AG10803 (cell line): ENCODE data around the gene PTPN12.

Source experiments
- DNase-seq: peaks from one replicate; pipeline ENCODE4 v3.0.0; 2010; ENCODE audit warnings: low read depth
- H3K4me3 ChIP-seq: 2 replicates; pipeline ENCODE4 v1.5.1; 2011; ENCODE audit warnings: mild to moderate bottlenecking, low read length, control low read depth
- CTCF ChIP-seq: conservative IDR thresholded peaks from 2 replicates; pipeline ENCODE4 v1.5.1; 2011; ENCODE audit warnings: mild to moderate bottlenecking, low read length, control low read depth, inconsistent platforms

PTPN12 gene

GRCh38 chr7:77655836-77656455 lies 118.9 kb downstream of the PTPN12 start:
- no peak for DNase-seq
- TF ChIP-seq CTCF: no peak

GRCh38 chr7:77657427-77658224 lies 120.5 kb downstream of the PTPN12 start:
- TF ChIP-seq CTCF: peak; percentile 49

More at GRCh38 chr7:77655836-77656455, 118.9 kb downstream of the PTPN12 start:
- no peak overlapping the region for H3K4me3 ChIP-seq

GRCh38 chr7:77658928-77659327 lies 121.8 kb downstream of the PTPN12 start:
- no peak for TF ChIP-seq CTCF
- DNase-seq: no peak
- H3K4me3 ChIP-seq: no peak overlapping the region

More at GRCh38 chr7:77657427-77658224, 120.5 kb downstream of the PTPN12 start:
- no peak overlapping the region for H3K4me3 ChIP-seq
- DNase-seq: peak; percentile 42

- no peak overlapping the region for H3K4me3 ChIP-seq
- TF ChIP-seq CTCF: no peak
- no peak for DNase-seq
Observed at GRCh38 chr7:77661816-77662215, 124.7 kb downstream of the PTPN12 start.

GRCh38 chr7:77662869-77663268 lies 125.8 kb downstream of the PTPN12 start:
- H3K4me3 ChIP-seq: no peak overlapping the region
- no peak for DNase-seq
- TF ChIP-seq CTCF: no peak

- no peak overlapping the region for H3K4me3 ChIP-seq
- no peak for TF ChIP-seq CTCF
- DNase-seq: no peak
Observed at GRCh38 chr7:77664715-77665114, 127.6 kb downstream of the PTPN12 start.

- DNase-seq: peak; percentile 21
Observed at GRCh38 chr7:77665161-77665560, 128.1 kb downstream of the PTPN12 start.

More at GRCh38 chr7:77665161-77665560, 128.1 kb downstream of the PTPN12 start:
- H3K4me3 ChIP-seq: no peak overlapping the region
- no peak for TF ChIP-seq CTCF
